ENCODE measurements around the gene TST.

The TST gene

DNA sequence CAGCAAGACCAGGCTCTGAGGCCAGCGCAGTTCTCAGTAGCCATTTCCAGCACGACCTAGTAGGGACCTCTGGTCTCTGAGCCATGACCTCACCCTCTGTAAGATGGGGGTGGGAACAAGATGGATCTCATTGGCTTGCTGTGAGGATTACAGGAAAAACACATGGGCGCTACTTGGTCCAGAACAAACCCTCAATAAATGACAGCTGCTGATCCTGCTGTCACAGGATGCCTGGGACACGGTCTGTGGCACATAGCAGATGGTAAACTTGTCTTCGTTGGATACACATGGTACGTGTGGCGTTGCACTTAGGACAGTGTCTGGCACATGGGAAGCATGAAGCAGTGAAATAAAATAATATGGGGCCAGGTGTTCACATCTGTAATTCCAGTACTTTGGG lies 27.8 kb upstream of the TST start:
- TF ChIP-seq, protein P1, sequence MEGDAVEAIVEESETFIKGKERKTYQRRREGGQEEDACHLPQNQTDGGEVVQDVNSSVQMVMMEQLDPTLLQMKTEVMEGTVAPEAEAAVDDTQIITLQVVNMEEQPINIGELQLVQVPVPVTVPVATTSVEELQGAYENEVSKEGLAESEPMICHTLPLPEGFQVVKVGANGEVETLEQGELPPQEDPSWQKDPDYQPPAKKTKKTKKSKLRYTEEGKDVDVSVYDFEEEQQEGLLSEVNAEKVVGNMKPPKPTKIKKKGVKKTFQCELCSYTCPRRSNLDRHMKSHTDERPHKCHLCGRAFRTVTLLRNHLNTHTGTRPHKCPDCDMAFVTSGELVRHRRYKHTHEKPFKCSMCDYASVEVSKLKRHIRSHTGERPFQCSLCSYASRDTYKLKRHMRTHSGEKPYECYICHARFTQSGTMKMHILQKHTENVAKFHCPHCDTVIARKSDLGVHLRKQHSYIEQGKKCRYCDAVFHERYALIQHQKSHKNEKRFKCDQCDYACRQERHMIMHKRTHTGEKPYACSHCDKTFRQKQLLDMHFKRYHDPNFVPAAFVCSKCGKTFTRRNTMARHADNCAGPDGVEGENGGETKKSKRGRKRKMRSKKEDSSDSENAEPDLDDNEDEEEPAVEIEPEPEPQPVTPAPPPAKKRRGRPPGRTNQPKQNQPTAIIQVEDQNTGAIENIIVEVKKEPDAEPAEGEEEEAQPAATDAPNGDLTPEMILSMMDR (IDR thresholded peaks at IDR 0.05; ENCODE audit: low read depth, low read length, missing control alignments): no peak
- H3K4me3 ChIP-seq (ENCODE audit: low read depth, low read length): no peak overlapping the region
- DNase-seq (ENCODE audit: low read depth): no peak

DNA sequence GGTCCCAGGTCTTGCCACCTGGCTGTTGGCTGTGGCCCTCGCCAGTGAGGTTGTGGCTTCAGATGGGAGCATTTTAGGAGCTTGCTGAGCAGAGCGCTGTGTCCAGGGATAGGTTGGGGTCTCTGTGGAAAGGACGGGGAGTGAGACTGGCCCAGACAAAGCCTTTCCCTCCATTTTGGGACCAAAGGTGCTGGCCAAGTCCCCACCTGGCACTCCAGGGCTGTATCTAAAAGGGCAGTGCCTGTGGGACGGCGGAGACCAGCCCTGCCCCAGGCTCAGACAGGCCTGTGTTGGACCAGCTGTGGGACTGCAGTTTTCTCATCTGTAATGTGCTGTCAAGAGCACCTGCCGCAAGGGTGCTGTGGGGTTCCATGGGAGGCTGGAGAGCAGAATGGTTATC lies 27.3 kb upstream of the TST start:
- no peak for DNase-seq (ENCODE audit: low read depth)
- H3K4me3 ChIP-seq (ENCODE audit: low read depth, low read length): no peak overlapping the region
- TF ChIP-seq, protein P1 (IDR thresholded peaks at IDR 0.05; ENCODE audit: low read depth, low read length, missing control alignments): no peak

- no peak for DNase-seq (ENCODE audit: low read depth)
- no peak overlapping the region for H3K4me3 ChIP-seq (ENCODE audit: low read depth, low read length)
- TF ChIP-seq, protein P1 (IDR thresholded peaks at IDR 0.05; ENCODE audit: low read depth, low read length, missing control alignments): peak; percentile 70
These were observed 26.7 kb upstream of the TST start for GRCh38 chr22:37045958-37046357.

DNA sequence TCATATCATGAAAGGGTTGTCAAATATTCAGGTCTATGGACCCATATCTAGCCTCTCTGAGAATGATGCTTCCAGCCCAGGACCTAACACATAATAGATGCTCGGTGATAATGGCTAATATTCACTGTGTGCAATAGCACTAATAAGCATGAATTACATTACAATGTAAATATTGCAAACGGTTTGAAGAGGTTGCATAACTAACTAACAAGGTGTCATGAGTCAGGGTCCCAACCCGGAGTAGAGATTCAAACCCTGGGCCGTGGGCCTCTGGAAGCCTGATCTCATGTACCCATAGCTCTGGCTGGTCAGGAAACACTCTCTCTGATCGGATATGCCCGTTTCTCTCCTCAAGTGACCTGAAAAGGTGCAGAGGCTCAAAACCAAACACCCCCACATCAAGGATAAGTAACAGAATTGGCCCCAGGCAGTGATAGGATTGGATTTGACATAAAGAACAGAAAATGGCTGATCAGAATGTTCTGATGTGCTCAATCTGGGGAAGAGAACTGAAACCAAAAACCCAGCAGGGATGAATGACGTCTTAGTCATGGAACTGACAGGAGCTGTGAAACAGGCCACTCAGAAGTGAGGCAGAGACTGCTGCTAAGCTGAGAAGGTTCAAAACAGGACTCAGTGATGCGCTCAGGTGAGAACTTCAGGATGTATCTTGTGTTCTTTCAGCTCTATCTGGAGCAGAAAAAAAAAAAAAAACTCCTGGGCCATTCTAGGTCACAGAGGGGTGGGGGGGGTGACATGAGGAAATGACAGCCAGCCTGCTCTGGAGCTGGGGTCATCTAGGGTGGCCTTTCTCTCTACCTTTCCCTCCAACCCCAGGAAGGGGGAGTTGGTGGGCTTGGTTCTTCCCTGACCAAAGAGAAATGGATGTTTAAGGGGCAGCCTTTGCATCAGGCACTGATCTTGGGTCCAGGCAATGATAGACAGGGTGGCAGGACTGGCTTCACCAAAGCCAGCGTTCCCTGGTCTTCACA lies 25.7 kb upstream of the TST start:
- no peak for DNase-seq (ENCODE audit: low read depth)
- H3K4me3 ChIP-seq (ENCODE audit: low read depth, low read length): no peak overlapping the region
- TF ChIP-seq, protein P1 (IDR thresholded peaks at IDR 0.05; ENCODE audit: low read depth, low read length, missing control alignments): no peak

DNA sequence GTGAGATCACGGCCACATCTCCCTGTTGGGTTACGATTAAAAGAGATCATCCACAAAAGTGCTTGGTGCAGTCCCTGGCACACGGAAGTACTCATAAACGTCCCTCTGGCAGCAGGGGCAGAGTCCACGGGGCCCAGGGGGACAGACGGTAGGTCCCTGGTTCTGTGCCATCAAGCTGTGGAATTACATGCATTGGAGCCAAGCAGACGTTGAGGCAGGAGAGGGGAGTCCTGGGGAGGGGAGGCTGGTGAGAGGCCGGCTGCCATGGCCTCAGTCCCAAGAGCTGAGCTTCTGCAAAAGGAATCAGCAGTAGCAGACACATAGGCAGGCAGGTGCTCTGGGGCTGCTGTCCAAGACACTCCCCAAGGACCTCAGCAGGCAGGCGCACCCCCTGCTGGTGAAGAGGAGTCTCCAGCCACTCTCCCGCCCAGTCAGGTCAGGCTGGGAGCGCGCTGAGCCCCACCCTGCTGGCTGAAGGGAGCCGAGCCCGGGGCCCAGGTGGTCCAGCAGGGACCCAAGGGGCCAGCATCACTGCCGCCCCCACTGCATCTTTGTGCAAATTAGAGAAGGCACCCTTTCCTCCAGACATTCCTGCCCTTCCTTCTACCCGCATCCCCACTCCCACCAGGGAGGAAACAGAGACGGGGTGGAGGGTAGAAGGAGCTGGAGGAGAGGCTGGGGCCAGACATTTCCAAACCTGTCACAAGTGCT lies 24.7 kb upstream of the TST start:
- TF ChIP-seq, protein P1 (IDR thresholded peaks at IDR 0.05; ENCODE audit: low read depth, low read length, missing control alignments): peak; percentile 94
- H3K4me3 ChIP-seq (ENCODE audit: low read depth, low read length): no peak overlapping the region
- peak; percentile 31 for DNase-seq (ENCODE audit: low read depth)

DNA sequence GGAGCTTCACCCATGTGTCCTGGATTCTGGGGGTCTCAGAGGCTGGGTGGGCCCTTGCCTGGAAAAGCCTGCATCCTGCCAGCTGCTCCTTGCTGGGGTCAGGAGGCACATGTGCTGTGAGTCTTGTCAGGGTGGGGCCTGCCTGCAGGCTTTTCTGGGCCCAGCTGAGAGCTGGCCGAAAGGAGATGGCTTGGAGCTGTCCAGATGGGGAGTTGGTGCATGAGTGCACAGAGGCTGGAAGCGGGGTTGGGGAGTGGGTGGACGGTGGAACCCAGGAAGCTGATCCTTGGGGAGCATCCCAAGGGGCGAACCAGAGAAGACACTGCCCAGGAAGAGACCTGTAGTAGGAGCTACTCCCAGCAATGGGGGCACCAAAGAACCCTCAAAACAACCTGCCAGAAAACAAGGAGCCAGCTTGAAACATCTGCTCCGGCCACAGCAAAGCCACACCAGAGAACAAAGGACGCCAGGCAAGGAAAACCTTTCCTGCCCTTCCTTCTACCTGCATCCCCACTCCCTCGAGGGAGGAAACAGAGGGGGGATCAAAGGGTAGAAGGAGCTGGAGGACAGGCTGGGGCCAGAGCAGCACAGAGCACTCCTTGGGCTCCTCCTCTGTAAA lies 24.1 kb upstream of the TST start:
- TF ChIP-seq, protein P1 (IDR thresholded peaks at IDR 0.05; ENCODE audit: low read depth, low read length, missing control alignments): no peak
- H3K4me3 ChIP-seq (ENCODE audit: low read depth, low read length): no peak overlapping the region
- DNase-seq (ENCODE audit: low read depth): no peak

All from GM12864 (cell line).